DMS114 treated with DMSO at 0.1 percent for 48 hours (cell line): ENCODE measurements around the gene OR52E4.

Experiments
- DNase-seq: peaks from one replicate; lab custom pipeline; 2025; ENCODE audit not compliant: unreplicated experiment; lab: John Stamatoyannopoulos, UW

Gene OR52E4

GRCh38 chr11:5928811-5929210 is 48.4 kb downstream of the OR52E4 start:
- no peak for DNase-seq

- no peak for DNase-seq
Measured at GRCh38 chr11:5929571-5930368, 49.3 kb downstream of the OR52E4 start.

- DNase-seq: no peak
Measured at GRCh38 chr11:5930614-5931013, 50.2 kb downstream of the OR52E4 start.

GRCh38 chr11:5931061-5931460 is 50.6 kb downstream of the OR52E4 start:
- no peak for DNase-seq

GRCh38 chr11:5932671-5933070 is 52.2 kb downstream of the OR52E4 start:
- DNase-seq: no peak

- DNase-seq: no peak
Measured at GRCh38 chr11:5933116-5933515, 52.7 kb downstream of the OR52E4 start.
